Thyroid gland (tissue), 4 donors: ENCODE measurements around the gene TSPAN32. TPM values are rescaled to one million over a fixed set of nuclear protein-coding genes. Genes with fewer than 3 reads are reported as not detected.

ENCODE experiments used
- DNase-seq, 2 donors: peaks; one replicate each; pipeline ENCODE4 v3.0.0-alpha.2; 2019
- H3K27ac ChIP-seq, 3 donors: fragments of 200-600 bp; sonication (generic); 1 replicate in 2 of 3; 2 replicates in 1 of 3; pipeline ENCODE4 v1.5.1; 2016 to 2019; ENCODE audit warnings: mild to moderate bottlenecking in 1 of 3, moderate library complexity in 1 of 3
- H3K27me3 ChIP-seq: fragments of 200-600 bp; sonication (generic); one replicate; pipeline ENCODE4 v1.5.1; 2019
- H3K36me3 ChIP-seq, 2 donors: fragments of 200-600 bp; sonication (generic); one replicate each; pipeline ENCODE4 v1.5.1; 2016 to 2019
- H3K4me1 ChIP-seq, 2 donors: fragments of 200-600 bp; sonication (generic); one replicate each; pipeline ENCODE4 v1.5.1; 2017 to 2019
- H3K4me3 ChIP-seq, 3 donors: fragments of 200-600 bp; sonication (generic); replicated peaks in 1 of 3; 1 replicate in 2 of 3; 2 replicates in 1 of 3; pipeline ENCODE4 v1.5.1; 2016; ENCODE audit warnings: mild to moderate bottlenecking in 1 of 3
- H3K9me3 ChIP-seq: fragments of 200-600 bp; sonication (generic); one replicate; pipeline ENCODE4 v1.5.1; 2017
- CTCF ChIP-seq, 6 experiments: fragments of 200-600 bp in 3 of 6; fragments of 450-650 bp in 3 of 6; sonication (generic) in 3 of 6; IDR thresholded peaks; one replicate each; pipeline ENCODE4 v1.5.1; 2016 to 2019; ENCODE audit warnings: antibody characterized with exemption in 6 of 6, mild to moderate bottlenecking in 2 of 6, inconsistent platforms in 1 of 6, moderate library complexity in 1 of 6
- POLR2A ChIP-seq, 2 donors: fragments of 450-650 bp; IDR thresholded peaks; one replicate each; pipeline ENCODE4 v1.6.1; 2017; ENCODE audit warnings: antibody characterized with exemption in 2 of 2, mild to moderate bottlenecking in 2 of 2, moderate library complexity in 1 of 2
- WGBS, 2 donors: methylation state at CpG; one replicate each; pipeline ENCODE4 v1.1.5; 2017; 5-methylcytosine and 5-hydroxymethylcytosine counted together
- intact Hi-C: fragments of 100-400 bp; cut with DNase I; formaldehyde crosslinking; loops from one replicate; pipeline ENCODE4 v1.15.1; 2023
- total RNA-seq, 4 donors: library from RNA; depleted of rRNA; stranded (reverse); fragments of >200 nt; gene quantifications; one replicate each; pipeline ENCODE4 v1.2.3, GENCODE V29; 2016

TSPAN32 gene, protein sequence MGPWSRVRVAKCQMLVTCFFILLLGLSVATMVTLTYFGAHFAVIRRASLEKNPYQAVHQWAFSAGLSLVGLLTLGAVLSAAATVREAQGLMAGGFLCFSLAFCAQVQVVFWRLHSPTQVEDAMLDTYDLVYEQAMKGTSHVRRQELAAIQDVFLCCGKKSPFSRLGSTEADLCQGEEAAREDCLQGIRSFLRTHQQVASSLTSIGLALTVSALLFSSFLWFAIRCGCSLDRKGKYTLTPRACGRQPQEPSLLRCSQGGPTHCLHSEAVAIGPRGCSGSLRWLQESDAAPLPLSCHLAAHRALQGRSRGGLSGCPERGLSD
- under 1 TPM in 2 of 4 donors, not detected in 2; 0.33 to 0.45 TPM for total RNA-seq

- TF ChIP-seq CTCF (IDR thresholded peaks at IDR 0.05) (no peak), POLR2A (IDR thresholded peaks at IDR 0.05) (no peak)
- H3K27me3 ChIP-seq: no peaks in the 10 kb centered on the region
- DNase-seq: no peak
- peaks cover 7 to 36% of the 10 kb centered on the region in 2 donors for H3K4me1 ChIP-seq
- H3K36me3 ChIP-seq: no peaks in the 10 kb centered on the region
- no peaks in the 10 kb centered on the region for H3K9me3 ChIP-seq
- 71 to 75% methylated on average over 14 to 16 of the region's 16 CpGs for WGBS, 2 donors
- H3K4me3 ChIP-seq: no peak within 1 kb of the TSS
- no peak within 1 kb of the TSS for H3K27ac ChIP-seq
- intact Hi-C loops: loop anchor here (5.0 to 10.0 kb wide), 2 partner anchors 226 to 593 kb away; no protein-coding TSS in a partner anchor
These were observed at the start of gene TSPAN32, which contains the start of gene C11orf21 for GRCh38 chr11:2301631-2302305. Gene TSPAN32 (plus strand): TSS chr11:2302013. CDS start chr11:2302150, 137 bp downstream. Gene C11orf21 (minus strand): TSS chr11:2301918. CDS start chr11:2301808, 110 bp downstream.

DNA sequence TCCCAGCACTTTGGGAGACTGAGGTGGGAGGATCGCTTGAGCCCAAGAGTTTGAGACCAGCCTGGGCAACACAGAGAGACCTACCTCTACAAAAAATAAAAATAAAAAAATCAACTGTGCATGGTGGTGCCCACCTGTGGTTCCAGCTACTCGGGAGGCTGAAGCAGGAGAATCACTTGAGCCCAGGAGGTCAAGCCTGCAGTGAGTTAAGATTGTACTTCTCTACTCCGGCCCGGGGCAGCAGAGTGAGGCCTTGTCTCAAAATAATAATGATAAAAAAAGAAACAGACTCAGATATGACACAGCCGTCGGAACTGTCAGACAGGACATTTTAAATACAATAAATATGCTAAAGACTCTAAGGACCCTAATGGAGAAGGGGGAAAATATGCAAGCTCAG, 49.8 kb upstream of the TSPAN32 start:
- H3K27me3 ChIP-seq: no peaks in the 10 kb centered on the region
- no peak for DNase-seq
- no peak overlapping the region for H3K27ac ChIP-seq
- WGBS, 2 donors: 96 to 97% methylated on average over 6 of the region's 6 CpGs
- no peaks in the 10 kb centered on the region for H3K36me3 ChIP-seq
- no peak overlapping the region for H3K4me3 ChIP-seq
- H3K9me3 ChIP-seq: no peaks in the 10 kb centered on the region
- H3K4me1 ChIP-seq: peaks cover 2 to 5% of the 10 kb centered on the region in 2 donors
- no peak for TF ChIP-seq POLR2A (IDR thresholded peaks at IDR 0.05)
- TF ChIP-seq CTCF (IDR thresholded peaks at IDR 0.05): no peak
- intact Hi-C loops: no loop called here

- H3K27ac ChIP-seq: peak overlapping the region in 1 of 3 donors; percentile 80
- intact Hi-C loops: no loop called here
- no peaks in the 10 kb centered on the region for H3K9me3 ChIP-seq
- TF ChIP-seq CTCF (IDR thresholded peaks at IDR 0.05) (no peak), POLR2A (IDR thresholded peaks at IDR 0.05) (no peak)
- 86 to 90% methylated on average over 13 of the region's 14 CpGs for WGBS, 2 donors
- H3K27me3 ChIP-seq: no peaks in the 10 kb centered on the region
- no peak for DNase-seq
- H3K4me3 ChIP-seq: no peak overlapping the region
- H3K4me1 ChIP-seq: peaks cover 6 to 11% of the 10 kb centered on the region in 2 donors
- no peaks in the 10 kb centered on the region for H3K36me3 ChIP-seq
These were observed 45.4 kb upstream of the TSPAN32 start for GRCh38 chr11:2256293-2256913.

GRCh38 chr11:2256951-2257700, 44.7 kb upstream of the TSPAN32 start:
- no peaks in the 10 kb centered on the region for H3K36me3 ChIP-seq
- H3K4me3 ChIP-seq: no peak overlapping the region
- H3K9me3 ChIP-seq: no peaks in the 10 kb centered on the region
- peaks cover 6 to 11% of the 10 kb centered on the region in 2 donors for H3K4me1 ChIP-seq
- intact Hi-C loops: no loop called here
- WGBS, 2 donors: 57 to 62% methylated on average over 20 to 24 of the region's 31 CpGs
- peak overlapping the region; percentile 31 to 80 (median 69) for H3K27ac ChIP-seq
- no peak for TF ChIP-seq POLR2A (IDR thresholded peaks at IDR 0.05)
- TF ChIP-seq CTCF (IDR thresholded peaks at IDR 0.05): no peak
- no peaks in the 10 kb centered on the region for H3K27me3 ChIP-seq
- DNase-seq: peak; percentile 84 to 91
